A172 (cell line): ENCODE results near the gene CENPB. TPM values are rescaled to one million over a fixed set of nuclear protein-coding genes. Genes with fewer than 3 reads are reported as not detected.

ENCODE experiments used
- DNase-seq: peaks from one replicate; pipeline ENCODE4 v3.0.0-alpha.2; 2015; ENCODE audit warnings: low spot score
- total RNA-seq: library from RNA; depleted of rRNA; stranded (reverse); fragments of >200 nt; shearing (Covaris generic); gene quantifications from 2 replicates; pipeline ENCODE4 v1.2.3, GENCODE V29; 2014

The CENPB gene
- total RNA-seq, 1 experiment from 2014 or later: 94.1 TPM

- peak; percentile 43 for DNase-seq
These were observed 2.2 kb upstream of the CENPB start for GRCh38 chr20:3788685-3789155.

- no peak for DNase-seq
These were observed 929 bp upstream of the CENPB start for GRCh38 chr20:3787324-3788014.

- no peak for DNase-seq
These were observed 435 bp downstream of the CENPB start for GRCh38 chr20:3786126-3786484.

GRCh38 chr20:3785240-3786125 lies 1.1 kb downstream of the CENPB start:
- no peak for DNase-seq

GRCh38 chr20:3784863-3785239 lies 1.7 kb downstream of the CENPB start:
- no peak for DNase-seq

GRCh38 chr20:3784216-3784853 lies 2.2 kb downstream of the CENPB start:
- no peak for DNase-seq

GRCh38 chr20:3783511-3784195 lies 2.9 kb downstream of the CENPB start:
- no peak for DNase-seq

- no peak for DNase-seq
These were observed 3.5 kb downstream of the CENPB start for GRCh38 chr20:3783068-3783489.

- no peak for DNase-seq
These were observed 3.9 kb downstream of the CENPB start for GRCh38 chr20:3782597-3782996.

GRCh38 chr20:3781153-3781910 lies 5.2 kb downstream of the CENPB start, which contains the start of gene SPEF1:
SPEF1 (minus strand) TSS chr20:3781448; CDS start chr20:3781287, 161 bp downstream.
- DNase-seq: peak; percentile 95

- no peak for DNase-seq
These were observed 7.6 kb downstream of the CENPB start for GRCh38 chr20:3778976-3779375.

GRCh38 chr20:3777716-3778629 lies 8.6 kb downstream of the CENPB start:
- DNase-seq: no peak

GRCh38 chr20:3777381-3777715 lies 9.2 kb downstream of the CENPB start:
- DNase-seq: no peak

- DNase-seq: no peak
These were observed 11.0 kb downstream of the CENPB start for GRCh38 chr20:3775457-3776108.

- DNase-seq: no peak
These were observed 14.9 kb downstream of the CENPB start for GRCh38 chr20:3771552-3772058.

GRCh38 chr20:3768342-3769130 lies 18.0 kb downstream of the CENPB start:
- DNase-seq: peak; percentile 82

- peak; percentile 97 for DNase-seq
These were observed 18.9 kb downstream of the CENPB start, which contains the start of gene ADISSP for GRCh38 chr20:3767427-3768341. ADISSP (minus strand) TSS chr20:3767753; CDS start chr20:3760100, 7,653 bp downstream.
